Endothelial cell of umbilical vein (primary cell): ENCODE data around the gene CDH23.
"Not testable (repeated sequence)": the region's sequence is repeated elsewhere in the genome, so short reads cannot be mapped to it uniquely, and the experiment has no call there.

ENCODE experiments used
- EZH2 ChIP-seq: IDR thresholded peaks from 2 replicates; pipeline ENCODE4 v1.6.1; 2012; ENCODE audit warnings: borderline replicate concordance, low read depth, mild to moderate bottlenecking, moderate library complexity, low read length, inconsistent platforms; ENCODE audit not compliant: severe bottlenecking
- FOS ChIP-seq: IDR thresholded peaks from 2 replicates; pipeline ENCODE4 v1.6.1; 2011; ENCODE audit warnings: mild to moderate bottlenecking, low read length, moderate library complexity, borderline replicate concordance; ENCODE audit not compliant: insufficient read depth
- JUN ChIP-seq: IDR thresholded peaks from 2 replicates; pipeline ENCODE4 v1.6.1; 2011; ENCODE audit warnings: borderline replicate concordance, low read depth; ENCODE audit not compliant: insufficient read length, insufficient read depth
- MAX ChIP-seq: IDR thresholded peaks from 2 replicates; pipeline ENCODE4 v1.6.1; 2011; ENCODE audit not compliant: insufficient read depth, insufficient read length
- POLR2A ChIP-seq: IDR thresholded peaks from 2 replicates; pipeline ENCODE4 v1.6.1; 2012; ENCODE audit warnings: low read depth, mild to moderate bottlenecking, control low read depth, low read length
- POLR2AphosphoS5 ChIP-seq: IDR thresholded peaks from 2 replicates; pipeline ENCODE4 v1.6.1; 2012; ENCODE audit warnings: low read depth, mild to moderate bottlenecking, control low read depth, low read length, moderate library complexity; ENCODE audit not compliant: insufficient read depth
- TF ChIP-seq, protein P1 (sequence below), 2 donors: IDR thresholded peaks; 1 replicate in 1 of 2; 2 replicates in 1 of 2; pipeline ENCODE4 v1.5.1; 2011; ENCODE audit warnings: low read length in 2 of 2, mild to moderate bottlenecking in 2 of 2, moderate library complexity in 2 of 2, control low read depth in 1 of 2, inconsistent platforms in 1 of 2, low read depth in 1 of 2; ENCODE audit not compliant: insufficient read depth in 1 of 2; ENCODE audit errors: extremely low read depth in 1 of 2

GRCh38 chr10:71600242-71600641 is 203.5 kb downstream of the CDH23 start:
- TF ChIP-seq POLR2AphosphoS5, POLR2A, EZH2, MAX, JUN, FOS: not testable (repeated sequence)
- TF ChIP-seq, protein P1, sequence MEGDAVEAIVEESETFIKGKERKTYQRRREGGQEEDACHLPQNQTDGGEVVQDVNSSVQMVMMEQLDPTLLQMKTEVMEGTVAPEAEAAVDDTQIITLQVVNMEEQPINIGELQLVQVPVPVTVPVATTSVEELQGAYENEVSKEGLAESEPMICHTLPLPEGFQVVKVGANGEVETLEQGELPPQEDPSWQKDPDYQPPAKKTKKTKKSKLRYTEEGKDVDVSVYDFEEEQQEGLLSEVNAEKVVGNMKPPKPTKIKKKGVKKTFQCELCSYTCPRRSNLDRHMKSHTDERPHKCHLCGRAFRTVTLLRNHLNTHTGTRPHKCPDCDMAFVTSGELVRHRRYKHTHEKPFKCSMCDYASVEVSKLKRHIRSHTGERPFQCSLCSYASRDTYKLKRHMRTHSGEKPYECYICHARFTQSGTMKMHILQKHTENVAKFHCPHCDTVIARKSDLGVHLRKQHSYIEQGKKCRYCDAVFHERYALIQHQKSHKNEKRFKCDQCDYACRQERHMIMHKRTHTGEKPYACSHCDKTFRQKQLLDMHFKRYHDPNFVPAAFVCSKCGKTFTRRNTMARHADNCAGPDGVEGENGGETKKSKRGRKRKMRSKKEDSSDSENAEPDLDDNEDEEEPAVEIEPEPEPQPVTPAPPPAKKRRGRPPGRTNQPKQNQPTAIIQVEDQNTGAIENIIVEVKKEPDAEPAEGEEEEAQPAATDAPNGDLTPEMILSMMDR (IDR thresholded peaks at IDR 0.05; ENCODE audit: extremely low read depth in 1 of 2, insufficient read depth in 1 of 2, low read depth in 1 of 2, low read length in 2 of 2) = not testable (repeated sequence)
